NK-92 treated with Interleukin-12 subunit alpha and Interleukin-12 subunit beta, amount 100 ng/mL, for 24 hours (cell line): Measurements from ENCODE around the gene IGSF6.
A peak's percentile ranks its signal among the peaks of the same experiment; 100 is the strongest.

Experiments used
- DNase-seq: peaks from one replicate; lab custom pipeline; 2025; lab: John Stamatoyannopoulos, UW

Gene IGSF6

DNA sequence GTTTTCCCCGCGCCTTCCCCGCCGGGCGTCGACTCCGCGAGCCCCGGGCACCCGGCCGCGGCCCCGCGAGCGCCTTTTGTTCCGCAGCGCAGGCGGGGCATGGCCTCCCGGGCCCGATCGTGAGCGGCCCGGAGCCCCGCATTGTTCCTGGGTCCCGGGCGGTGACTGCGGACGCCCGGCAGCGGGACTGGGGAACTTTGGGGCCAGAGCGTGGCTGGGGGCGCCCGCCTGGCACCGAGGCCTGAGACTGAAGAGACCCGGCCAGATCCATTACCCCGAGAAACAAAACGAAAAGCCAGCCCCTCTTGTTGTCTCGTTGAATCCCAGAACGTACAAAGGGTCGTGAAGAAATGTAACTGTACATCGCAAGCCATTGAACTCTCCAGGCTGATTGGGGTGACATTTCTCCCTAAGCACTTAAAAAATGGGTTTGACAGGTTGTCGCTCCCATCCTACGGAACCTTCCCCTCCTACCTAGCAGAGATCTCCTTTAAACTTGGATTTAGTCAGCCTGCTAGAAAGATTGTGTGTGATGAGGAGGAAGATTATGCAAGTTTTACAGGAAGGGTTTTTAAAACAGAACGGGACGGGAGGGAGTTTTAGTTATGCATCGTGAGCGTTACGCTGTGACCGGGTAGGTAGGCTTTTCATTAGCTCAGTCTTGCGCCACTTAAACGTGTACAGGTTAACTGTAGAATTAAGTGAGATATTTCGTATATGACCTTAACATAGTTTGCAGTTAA lies 52.2 kb downstream of the IGSF6 start:
- no peak for DNase-seq

DNA sequence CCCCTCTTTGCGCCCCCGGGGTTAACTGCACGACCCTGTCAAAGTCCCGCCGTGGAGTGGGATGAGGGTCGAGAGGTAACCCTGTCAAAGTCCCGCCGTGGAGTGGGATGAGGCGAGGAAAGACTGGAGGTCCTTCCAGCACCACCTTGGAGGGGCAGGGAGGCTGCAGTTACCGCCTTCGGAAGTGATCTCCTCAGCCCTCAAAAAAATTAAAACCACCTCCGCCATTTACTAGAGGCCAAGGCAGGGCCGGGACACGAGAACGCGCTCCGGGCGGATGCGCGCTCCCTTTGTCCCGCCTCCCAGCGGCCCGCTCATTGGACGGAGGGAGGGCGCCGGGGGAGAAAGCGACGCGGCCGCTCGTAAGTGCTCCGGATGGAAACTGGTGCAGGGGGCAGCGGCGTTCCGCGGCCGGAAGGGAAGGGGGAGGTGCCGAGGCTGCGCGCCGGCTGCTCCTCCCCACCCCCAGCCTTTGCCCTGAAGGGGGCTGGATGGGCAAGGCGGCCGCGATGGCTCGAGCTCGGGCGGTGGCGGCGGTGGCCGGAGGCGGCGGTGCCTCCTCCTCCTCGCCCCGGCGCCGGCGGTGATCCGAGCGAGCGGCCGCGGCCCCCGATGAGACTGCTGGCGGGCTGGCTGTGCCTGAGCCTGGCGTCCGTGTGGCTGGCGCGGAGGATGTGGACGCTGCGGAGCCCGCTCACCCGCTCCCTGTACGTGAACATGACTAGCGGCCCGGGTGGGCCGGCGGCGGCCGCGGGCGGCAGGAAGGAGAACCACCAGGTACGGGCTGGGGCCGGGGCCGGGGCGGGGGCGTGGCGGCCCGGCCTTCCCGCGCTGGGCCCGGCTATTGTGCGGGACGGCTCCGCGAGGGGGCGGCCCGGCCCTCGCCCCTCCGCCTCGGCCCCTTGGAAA lies 53.0 kb downstream of the IGSF6 start, which contains the start of gene METTL9:
Gene METTL9 (plus strand): TSS at position 456 of the 909 bp plus-strand sequence. CDS start 157 bp downstream, at position 613.
- DNase-seq: peak; percentile 93

DNA sequence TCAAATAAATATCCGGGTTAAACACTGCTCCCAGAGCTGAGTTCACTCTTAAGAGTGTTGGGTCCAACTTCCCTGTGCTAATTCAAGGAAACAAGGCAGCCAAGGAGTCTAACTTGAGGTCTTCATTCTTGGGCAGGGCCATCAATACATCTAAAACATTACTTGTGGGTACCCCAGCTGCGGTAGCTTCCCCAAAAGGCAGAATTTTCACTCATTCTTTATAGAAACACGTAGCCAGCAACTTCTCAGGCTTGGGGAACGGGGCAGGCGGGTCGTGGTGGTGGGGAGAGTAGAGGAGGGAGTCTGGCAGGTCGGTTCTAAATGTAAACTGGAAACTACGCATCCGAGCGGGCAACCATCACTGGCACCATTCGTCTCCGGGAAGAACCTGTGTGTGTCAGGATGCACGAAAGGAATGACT lies 53.7 kb downstream of the IGSF6 start:
- DNase-seq: no peak

- no peak for DNase-seq
Measured at GRCh38 chr16:21598206-21598605, 54.2 kb downstream of the IGSF6 start.

DNA sequence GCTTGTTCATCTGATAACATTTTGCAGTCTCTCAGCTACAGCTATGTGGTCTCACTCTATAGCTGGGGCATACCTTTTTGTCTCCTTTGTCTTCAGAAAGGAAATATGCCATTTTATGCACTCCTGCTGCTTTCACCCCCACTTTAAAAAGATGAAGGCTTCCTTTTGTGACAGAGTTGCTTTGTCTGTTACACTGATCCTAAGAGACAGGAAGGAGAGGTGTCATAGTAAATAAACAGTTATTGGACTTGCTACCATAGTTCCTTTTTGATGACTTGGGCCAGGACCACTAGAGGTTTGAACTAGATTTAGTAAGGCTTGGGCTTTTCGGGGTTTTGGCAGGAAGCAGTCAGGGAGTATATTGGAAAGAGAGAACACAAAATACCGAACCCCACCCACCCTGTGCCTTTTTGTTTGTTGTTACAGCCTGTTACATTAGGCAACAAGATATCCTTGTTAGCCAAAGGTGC lies 54.8 kb downstream of the IGSF6 start:
- DNase-seq: no peak

DNA sequence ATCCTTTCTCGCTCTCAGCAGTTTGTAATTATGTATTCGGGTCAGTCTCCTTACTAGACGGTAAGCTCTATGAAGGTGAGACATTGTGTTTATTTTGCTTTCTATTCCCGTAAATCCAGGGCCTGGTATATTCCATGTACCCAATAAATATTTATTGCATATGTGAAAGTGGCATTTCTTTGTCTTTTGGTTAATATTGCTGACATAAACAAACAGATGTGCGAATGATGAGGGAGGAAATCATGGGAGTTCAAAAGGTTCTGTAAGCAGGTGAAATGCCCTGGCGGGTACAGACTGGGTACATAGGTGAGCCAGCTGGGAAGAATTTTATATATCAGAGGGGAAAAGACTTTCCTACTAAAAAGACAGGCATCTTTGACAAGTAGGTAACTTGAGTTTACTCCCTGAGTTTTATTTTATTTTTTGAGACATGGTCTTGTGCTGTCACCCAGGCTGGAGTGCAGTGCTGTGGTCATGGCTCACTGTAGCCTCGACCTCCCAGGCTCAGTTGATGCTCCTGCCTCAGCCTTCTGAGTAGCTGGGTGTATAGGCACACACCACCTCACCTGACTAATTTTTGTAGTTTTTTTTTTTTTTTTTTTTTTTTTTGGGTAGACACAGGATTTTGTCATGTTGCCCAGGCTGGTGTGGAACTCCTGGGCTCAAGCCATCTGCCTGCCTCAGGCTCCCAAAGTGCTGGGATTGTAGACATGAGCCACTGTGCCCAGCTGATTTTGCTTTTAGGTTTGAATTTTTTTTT lies 58.7 kb downstream of the IGSF6 start:
- DNase-seq: no peak

- no peak for DNase-seq
Measured at GRCh38 chr16:21592191-21592590, 60.2 kb downstream of the IGSF6 start.

DNA sequence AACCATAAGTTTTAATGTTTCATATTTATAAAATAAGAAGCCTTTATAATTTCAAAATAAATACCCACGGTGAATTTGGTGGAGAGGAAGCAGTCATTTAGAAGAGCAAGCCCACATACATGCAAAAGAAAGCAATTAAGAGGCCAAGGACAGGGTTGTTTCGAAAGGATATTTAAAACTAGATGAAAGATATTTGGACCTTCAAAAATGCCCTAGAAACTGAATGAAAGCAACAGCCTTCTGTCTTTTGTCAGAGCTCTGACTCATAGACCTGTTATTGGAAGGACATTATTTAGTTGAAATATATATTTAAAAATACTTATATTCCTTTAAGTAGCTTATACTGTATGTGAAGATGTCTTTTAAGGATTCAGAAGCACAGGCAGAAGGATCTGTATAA lies 61.6 kb downstream of the IGSF6 start:
- DNase-seq: no peak

DNA sequence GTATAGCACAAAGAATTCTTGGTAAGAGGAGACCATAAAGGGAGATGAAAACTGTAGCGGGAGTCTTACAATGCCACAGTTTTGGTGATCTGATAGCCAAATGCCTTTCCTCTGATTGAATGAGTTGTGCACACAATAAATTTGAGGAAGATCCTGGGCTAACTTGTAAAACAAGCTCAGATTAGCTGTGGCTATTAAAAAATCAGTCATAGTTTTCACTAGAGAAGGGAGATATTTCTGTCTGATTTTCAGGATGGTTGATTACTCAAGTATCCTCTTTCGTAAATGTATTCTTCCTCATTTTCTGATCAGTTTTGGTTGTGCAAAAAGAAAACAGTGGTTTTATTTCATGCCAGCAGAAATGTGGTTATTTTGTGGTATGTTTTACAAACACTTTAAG lies 62.1 kb downstream of the IGSF6 start:
- DNase-seq: no peak

GRCh38 chr16:21589551-21589950 lies 62.9 kb downstream of the IGSF6 start:
- no peak for DNase-seq
